Ammon's horn (tissue), 1 donor: ENCODE data around the gene CD82.
A peak's percentile ranks its signal among the peaks of the same experiment; 100 is the strongest.
"Not testable (repeated sequence)": the region's sequence is repeated elsewhere in the genome, so short reads cannot be mapped to it uniquely, and the experiment has no call there.

Experiments
- DNase-seq: peaks from one replicate; pipeline ENCODE4 v3.0.0-alpha.2; 2016; ENCODE audit warnings: low spot score

The CD82 gene

GRCh38 chr11:44535191-44535980 lies 30.1 kb upstream of the CD82 start:
- no peak for DNase-seq

- no peak for DNase-seq
Measured at GRCh38 chr11:44536788-44537516, 28.5 kb upstream of the CD82 start.

GRCh38 chr11:44537679-44538078 lies 27.8 kb upstream of the CD82 start:
- no peak for DNase-seq

GRCh38 chr11:44538375-44539054 lies 26.9 kb upstream of the CD82 start:
- DNase-seq = peak; percentile 87

GRCh38 chr11:44539971-44540370 lies 25.5 kb upstream of the CD82 start:
- DNase-seq = no peak

- DNase-seq = no peak
Measured at GRCh38 chr11:44540667-44541066, 24.8 kb upstream of the CD82 start.

- DNase-seq = no peak
Measured at GRCh38 chr11:44542372-44542771, 23.1 kb upstream of the CD82 start.

GRCh38 chr11:44546984-44547383 lies 18.5 kb upstream of the CD82 start:
- not testable (repeated sequence) for DNase-seq

- not testable (repeated sequence) for DNase-seq
Measured at GRCh38 chr11:44547534-44547933, 17.9 kb upstream of the CD82 start.

- no peak for DNase-seq
Measured at GRCh38 chr11:44548032-44548695, 17.3 kb upstream of the CD82 start.

GRCh38 chr11:44548961-44549749 lies 16.3 kb upstream of the CD82 start:
- DNase-seq = not testable (repeated sequence)

GRCh38 chr11:44550123-44550522 lies 15.3 kb upstream of the CD82 start:
- DNase-seq = no peak

GRCh38 chr11:44551456-44552139 lies 13.9 kb upstream of the CD82 start:
- DNase-seq = no peak

- DNase-seq = no peak
Measured at GRCh38 chr11:44555031-44555800, 10.2 kb upstream of the CD82 start.

GRCh38 chr11:44556735-44557409 lies 8.6 kb upstream of the CD82 start:
- DNase-seq = peak; percentile 80

GRCh38 chr11:44557464-44557863 lies 8.0 kb upstream of the CD82 start:
- no peak for DNase-seq

- DNase-seq = peak; percentile 21
Measured at GRCh38 chr11:44559207-44559939, 6.1 kb upstream of the CD82 start.

- DNase-seq = not testable (repeated sequence)
Measured at GRCh38 chr11:44559940-44560300, 5.5 kb upstream of the CD82 start.

- DNase-seq = no peak
Measured at GRCh38 chr11:44561275-44561805, 4.1 kb upstream of the CD82 start.
